ENCODE measurements around the gene GZMM. TPM values are rescaled to one million over a fixed set of nuclear protein-coding genes. Genes with fewer than 3 reads are reported as not detected.

The GZMM gene
- total RNA-seq = 10 to 100 TPM; 41.6 to 46.3 TPM
- polyA plus RNA-seq (2013, experiment 1 of 2) = 96.4 TPM
- 120 TPM for polyA plus RNA-seq (2013, experiment 2 of 2)
- 9.6 to 52.8 (median 20.2) reads per million in 172 experiments for total RNA-seq

GRCh38 chr19:543910-544608 lies at the start of gene GZMM:
TSS of gene GZMM (plus strand) at chr19:544053. CDS start at chr19:544072, 19 bp downstream.
- peak within 1 kb of the TSS; percentile 85 for H3K4me3 ChIP-seq (ENCODE audit: low read length)
- Mint-ChIP-seq H3K9me3 (no peaks in the 10 kb centered on the region), H3K4me3 (peak within 1 kb of the TSS; percentile 87), H3K4me1 (ENCODE audit: low read depth) (peaks cover 23% of the 10 kb centered on the region), H3K27ac (peak within 1 kb of the TSS; percentile 88), H3K27me3 (no peaks in the 10 kb centered on the region), H3K36me3 (ENCODE audit: low read depth) (peaks cover 18% of the 10 kb centered on the region)
- peaks cover 0 to 12% of the 10 kb centered on the region in 2 experiments for H3K9me3 ChIP-seq (ENCODE audit: control insufficient read depth in 1 of 2, insufficient read depth in 1 of 2, low read length in 2 of 2)
- peaks cover 32% of the 10 kb centered on the region for H3K4me1 ChIP-seq (ENCODE audit: insufficient read depth, low read length)
- no peaks in the 10 kb centered on the region for H3K27me3 ChIP-seq (ENCODE audit: control insufficient read depth in 1 of 2, insufficient read depth in 2 of 2, low read length in 2 of 2)
- intact Hi-C loops (cut with DNase I, micrococcal nuclease) = no loop called here
- POLR2A ChIA-PET = interaction anchor here (1.4 kb wide), 1 partner anchor 12 kb away, joined by 5 read pairs; no protein-coding TSS in a partner anchor
- ATAC-seq (ENCODE audit: poor library complexity) (peak; percentile 97), DNase-seq (peak; percentile 66 to 92 (median 78))
- CTCF ChIA-PET = no interaction called here
- no peak for TF ChIP-seq CTCF (IDR thresholded peaks at IDR 0.05)
- H3K36me3 ChIP-seq (ENCODE audit: insufficient read depth, low read length) = peaks cover 33% of the 10 kb centered on the region
- peak within 1 kb of the TSS; percentile 56 to 60 for H3K27ac ChIP-seq (ENCODE audit: low read depth in 1 of 2, low read length in 2 of 2)

GRCh38 chr19:494171-495080 lies 49.4 kb upstream of the GZMM start:
- Mint-ChIP-seq H3K9me3 (no peaks in the 10 kb centered on the region), H3K27ac (no peak overlapping the region), H3K27me3 (peaks cover 15% of the 10 kb centered on the region), H3K4me3 (no peak overlapping the region), H3K36me3 (ENCODE audit: low read depth) (no peaks in the 10 kb centered on the region), H3K4me1 (ENCODE audit: low read depth) (no peaks in the 10 kb centered on the region)
- ChIA-PET POLR2A (interaction anchor here (1.0 to 1.3 kb wide), 2 partner anchors 12 kb away, joined by 3 to 4 read pairs; no protein-coding TSS in a partner anchor), CTCF (interaction anchor here (1.3 kb wide), 1 partner anchor 12 kb away, joined by 4 read pairs; no protein-coding TSS in a partner anchor)
- no peaks in the 10 kb centered on the region for H3K36me3 ChIP-seq (ENCODE audit: insufficient read depth, low read length)
- DNase-seq = no peak
- peaks cover 19 to 26% of the 10 kb centered on the region in 2 experiments for H3K27me3 ChIP-seq (ENCODE audit: control insufficient read depth in 1 of 2, insufficient read depth in 2 of 2, low read length in 2 of 2)
- ATAC-seq (ENCODE audit: poor library complexity) = no peak
- no peak for TF ChIP-seq CTCF (IDR thresholded peaks at IDR 0.05)
- H3K9me3 ChIP-seq (ENCODE audit: control insufficient read depth in 1 of 2, insufficient read depth in 1 of 2, low read length in 2 of 2) = peaks cover 0 to 20% of the 10 kb centered on the region in 2 experiments
- intact Hi-C loops (cut with DNase I, micrococcal nuclease) = no loop called here
- peaks cover 27% of the 10 kb centered on the region for H3K4me1 ChIP-seq (ENCODE audit: insufficient read depth, low read length)
- no peak overlapping the region for H3K4me3 ChIP-seq (ENCODE audit: low read length)
- no peak overlapping the region for H3K27ac ChIP-seq (ENCODE audit: low read depth in 1 of 2, low read length in 2 of 2)

DNA sequence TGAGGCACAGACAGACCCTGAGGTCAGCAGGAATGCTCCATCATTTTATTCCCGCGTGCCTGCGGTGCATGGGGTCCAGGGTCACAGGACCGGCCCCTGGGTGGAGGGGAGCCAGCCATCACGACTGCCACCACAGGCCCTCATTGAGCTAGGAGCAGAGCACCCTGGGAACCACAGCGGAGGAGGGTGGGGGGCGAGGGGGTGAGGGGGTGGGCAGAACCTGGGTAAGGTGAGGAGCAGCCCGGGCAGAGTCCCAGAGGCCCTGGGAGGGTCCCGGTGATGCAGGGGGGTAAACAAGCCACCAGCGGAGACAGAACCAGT lies 48.8 kb upstream of the GZMM start:
- H3K36me3 ChIP-seq (ENCODE audit: insufficient read depth, low read length) = no peaks in the 10 kb centered on the region

More for the DNA sequence above, 48.8 kb upstream of the GZMM start:
- ATAC-seq (ENCODE audit: poor library complexity) (no peak), DNase-seq (no peak)
- Mint-ChIP-seq H3K27me3 (peaks cover 18% of the 10 kb centered on the region), H3K36me3 (ENCODE audit: low read depth) (no peaks in the 10 kb centered on the region), H3K27ac (no peak overlapping the region), H3K4me1 (ENCODE audit: low read depth) (no peaks in the 10 kb centered on the region), H3K9me3 (no peaks in the 10 kb centered on the region), H3K4me3 (no peak overlapping the region)
- no peak overlapping the region for H3K27ac ChIP-seq (ENCODE audit: low read depth in 1 of 2, low read length in 2 of 2)
- peaks cover 23% of the 10 kb centered on the region for H3K4me1 ChIP-seq (ENCODE audit: insufficient read depth, low read length)
- peaks cover 0 to 20% of the 10 kb centered on the region in 2 experiments for H3K9me3 ChIP-seq (ENCODE audit: control insufficient read depth in 1 of 2, insufficient read depth in 1 of 2, low read length in 2 of 2)
- intact Hi-C loops (cut with DNase I, micrococcal nuclease) = no loop called here
- ChIA-PET CTCF (interaction anchor here (1.2 to 1.7 kb wide), 3 partner anchors 9 to 16 kb away, joined by 7 to 15 read pairs (median 14); partner anchors contain the start of gene TPGS1), POLR2A (interaction anchor here (0.8 to 1.3 kb wide), 2 partner anchors 12 to 16 kb away, joined by 3 to 4 read pairs; no protein-coding TSS in a partner anchor)
- peaks cover 19 to 27% of the 10 kb centered on the region in 2 experiments for H3K27me3 ChIP-seq (ENCODE audit: control insufficient read depth in 1 of 2, insufficient read depth in 2 of 2, low read length in 2 of 2)
- H3K4me3 ChIP-seq (ENCODE audit: low read length) = no peak overlapping the region
- no peak for TF ChIP-seq CTCF (IDR thresholded peaks at IDR 0.05)

All from CD4-positive, alpha-beta T cell (primary cell).